Measurements from ENCODE around the gene C19orf81. TPM values are rescaled to one million over a fixed set of nuclear protein-coding genes. Genes with fewer than 3 reads are reported as not detected.

The C19orf81 gene
- total and polyA plus RNA-seq, 10 donors = not detected

GRCh38 chr19:50657712-50658440 lies 8.6 kb downstream of the C19orf81 start:
- peak; percentile 83 for DNase-seq
- intact Hi-C loops (cut with DNase I; ENCODE audit: low total_unique reads) = no loop called here
- TF ChIP-seq POLR2AphosphoS5 (IDR thresholded peaks at IDR 0.05) = peak in 1 of 3 donors; percentile 43
- no peak for TF ChIP-seq POLR2A (IDR thresholded peaks at IDR 0.05)
- TF ChIP-seq CTCF (IDR thresholded peaks at IDR 0.05 in 8 of 11, conservative IDR thresholded peaks at IDR 0.05 in 3 of 11) = no peak
- H3K27ac ChIP-seq = peak overlapping the region in 1 of 8 donors; percentile 39
- WGBS, 5 donors = 2 to 7% (median 4%) methylated on average over 28 to 38 of the region's 38 CpGs
- peaks cover 0 to 19% (median 16%) of the 10 kb centered on the region in 6 donors for H3K4me1 ChIP-seq
- H3K4me3 ChIP-seq = peak overlapping the region in 4 of 8 donors; percentile 0 to 59 (median 24)
- peaks cover 0 to 53% (median 9%) of the 10 kb centered on the region in 8 donors for H3K9me3 ChIP-seq
- H3K36me3 ChIP-seq = no peaks in the 10 kb centered on the region
- H3K27me3 ChIP-seq (replicated peaks in 1 of 7) = peaks cover 0 to 97% (median 40%) of the 10 kb centered on the region in 7 donors

- TF ChIP-seq POLR2A (IDR thresholded peaks at IDR 0.05) = no peak
- peak in 2 of 3 donors; percentile 38 to 47 for TF ChIP-seq POLR2AphosphoS5 (IDR thresholded peaks at IDR 0.05)
- Histone ChIP-seq H3K27ac (peak overlapping the region in 1 of 8 donors; percentile 39), H3K4me1 (peaks cover 0 to 19% (median 16%) of the 10 kb centered on the region in 6 donors), H3K9me3 (peaks cover 0 to 53% (median 9%) of the 10 kb centered on the region in 8 donors), H3K4me3 (peak overlapping the region in 6 of 8 donors; percentile 10 to 59 (median 24)), H3K27me3 (replicated peaks in 1 of 7) (peaks cover 0 to 100% (median 39%) of the 10 kb centered on the region in 7 donors), H3K36me3 (no peaks in the 10 kb centered on the region)
- intact Hi-C loops (cut with DNase I; ENCODE audit: low total_unique reads) = no loop called here
- peak; percentile 82 for DNase-seq
- 3 to 10% (median 5%) methylated on average over 29 to 67 of the region's 67 CpGs for WGBS, 5 donors
Observed at GRCh38 chr19:50658441-50659317, 9.4 kb downstream of the C19orf81 start.

DNA sequence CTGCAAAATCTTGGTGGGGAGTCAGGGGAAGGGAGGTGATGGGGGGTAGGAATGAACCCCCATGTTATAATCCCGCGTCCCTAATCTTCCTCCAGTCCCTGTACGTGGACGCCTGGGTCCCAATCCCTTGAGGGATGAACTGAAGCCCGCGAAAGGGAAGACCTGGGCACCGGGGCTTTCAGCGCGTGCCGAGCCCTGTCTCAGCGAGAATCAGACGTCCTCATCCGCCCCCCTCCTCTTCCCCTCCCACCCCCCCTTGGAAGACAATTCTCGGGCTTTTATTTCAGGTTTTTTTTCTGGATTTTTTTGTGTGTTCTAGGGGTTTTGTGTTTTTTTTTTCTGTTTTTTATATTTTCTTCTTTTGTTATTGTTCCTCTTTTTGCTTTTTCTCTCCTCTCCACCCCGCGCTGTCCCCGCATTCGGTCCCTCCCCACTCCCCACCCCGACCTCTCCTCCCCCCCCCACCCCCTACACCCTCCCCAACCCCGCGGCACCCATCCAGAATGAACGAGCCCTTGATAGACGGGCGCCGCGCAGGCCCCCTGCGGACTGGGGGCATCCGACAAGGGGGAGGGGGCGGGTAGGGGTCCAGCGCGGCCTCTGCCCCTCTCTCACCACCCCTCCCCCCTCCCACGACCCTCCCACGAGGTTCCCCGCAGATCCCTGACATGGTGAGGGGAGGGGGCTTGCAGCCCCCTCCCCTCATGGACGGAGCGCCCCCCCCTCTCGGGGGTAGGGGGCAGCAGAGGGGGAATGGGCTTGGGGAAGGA lies 10.3 kb downstream of the C19orf81 start:
- H3K27me3 ChIP-seq (replicated peaks in 1 of 7) = peaks cover 0 to 97% (median 39%) of the 10 kb centered on the region in 7 donors
- H3K27ac ChIP-seq = no peak overlapping the region
- peaks cover 0 to 50% (median 8%) of the 10 kb centered on the region in 8 donors for H3K9me3 ChIP-seq
- no peak for DNase-seq
- peaks cover 0 to 19% (median 16%) of the 10 kb centered on the region in 6 donors for H3K4me1 ChIP-seq
- TF ChIP-seq CTCF (IDR thresholded peaks at IDR 0.05 in 8 of 11, conservative IDR thresholded peaks at IDR 0.05 in 3 of 11) (no peak), POLR2A (IDR thresholded peaks at IDR 0.05) (no peak), POLR2AphosphoS5 (IDR thresholded peaks at IDR 0.05) (no peak)
- intact Hi-C loops (cut with DNase I; ENCODE audit: low total_unique reads) = no loop called here
- H3K36me3 ChIP-seq = no peaks in the 10 kb centered on the region
- peak overlapping the region in 4 of 8 donors; percentile 15 to 59 (median 24) for H3K4me3 ChIP-seq
- WGBS, 5 donors = 2 to 6% (median 6%) methylated on average over 30 to 35 of the region's 37 CpGs

DNA sequence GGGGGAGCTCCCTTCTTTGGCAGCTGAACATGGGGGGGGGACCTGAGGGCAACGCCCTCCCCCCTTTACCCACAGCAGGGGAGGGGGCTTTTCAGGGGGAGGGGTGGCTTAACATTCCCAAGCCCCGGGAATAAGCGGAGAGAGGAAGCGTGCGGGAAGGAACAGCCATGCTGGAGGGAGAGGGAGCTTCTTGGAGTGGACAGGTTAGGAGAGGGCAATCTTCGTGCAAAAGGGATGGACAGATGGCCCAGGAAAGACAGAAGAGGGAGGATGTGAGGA lies 10.8 kb downstream of the C19orf81 start:
- Histone ChIP-seq H3K9me3 (peaks cover 0 to 46% (median 6%) of the 10 kb centered on the region in 8 donors), H3K36me3 (no peaks in the 10 kb centered on the region), H3K4me1 (peaks cover 0 to 19% (median 16%) of the 10 kb centered on the region in 6 donors), H3K27ac (no peak overlapping the region), H3K4me3 (no peak overlapping the region), H3K27me3 (replicated peaks in 1 of 7) (peaks cover 0 to 97% (median 42%) of the 10 kb centered on the region in 7 donors)
- TF ChIP-seq POLR2A (IDR thresholded peaks at IDR 0.05) (no peak), POLR2AphosphoS5 (IDR thresholded peaks at IDR 0.05) (no peak), CTCF (IDR thresholded peaks at IDR 0.05 in 8 of 11, conservative IDR thresholded peaks at IDR 0.05 in 3 of 11) (no peak)
- DNase-seq = no peak
- WGBS, 5 donors = 27 to 62% (median 38%) methylated on average over 6 of the region's 6 CpGs
- intact Hi-C loops (cut with DNase I; ENCODE audit: low total_unique reads) = no loop called here

All from spleen (tissue), 11 donors.